NOMO-1 treated with DMSO at 0.1 percent for 48 hours (cell line): ENCODE results near the gene ZNF862.

Experiments
- DNase-seq: peaks from one replicate; lab custom pipeline; 2025; ENCODE audit not compliant: unreplicated experiment; lab: John Stamatoyannopoulos, UW

ZNF862 gene

GRCh38 chr7:149838224-149838991 lies at the start of gene ZNF862:
ZNF862 (plus strand) TSS chr7:149838375; CDS start chr7:149838612, 237 bp downstream.
- peak; percentile 86 for DNase-seq

DNA sequence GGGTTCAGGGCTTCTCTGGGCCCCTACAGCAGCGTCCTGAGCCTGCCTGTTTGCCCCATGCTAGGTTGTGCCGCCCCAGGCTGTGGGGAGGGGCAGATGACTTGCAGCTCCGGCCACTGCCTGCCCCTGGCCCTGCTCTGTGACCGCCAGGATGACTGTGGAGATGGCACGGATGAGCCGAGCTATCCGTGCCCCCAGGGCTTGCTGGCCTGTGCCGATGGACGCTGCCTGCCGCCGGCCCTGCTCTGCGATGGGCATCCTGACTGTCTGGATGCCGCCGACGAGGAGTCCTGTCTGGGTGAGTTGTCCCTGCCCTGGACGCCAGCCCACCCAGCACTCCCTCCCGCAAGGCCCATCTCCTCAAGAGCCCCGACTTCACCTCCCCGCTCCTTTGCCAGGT lies 49.1 kb upstream of the ZNF862 start:
- DNase-seq = no peak

DNA sequence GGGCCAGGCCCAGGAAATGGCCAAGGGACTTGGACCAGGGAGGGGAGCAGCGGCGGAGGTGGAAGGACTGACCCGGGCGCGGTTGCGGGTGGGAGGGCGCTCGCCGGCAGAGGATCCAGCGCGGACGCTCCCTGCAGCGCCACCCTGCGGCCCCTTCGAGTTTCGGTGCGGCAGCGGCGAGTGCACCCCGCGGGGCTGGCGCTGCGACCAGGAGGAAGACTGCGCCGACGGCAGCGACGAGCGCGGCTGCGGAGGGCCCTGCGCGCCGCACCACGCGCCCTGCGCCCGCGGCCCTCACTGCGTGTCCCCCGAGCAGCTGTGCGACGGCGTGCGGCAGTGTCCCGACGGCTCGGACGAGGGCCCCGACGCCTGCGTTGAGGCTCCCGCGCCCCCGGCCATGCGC lies 48.0 kb upstream of the ZNF862 start:
- DNase-seq = no peak

DNA sequence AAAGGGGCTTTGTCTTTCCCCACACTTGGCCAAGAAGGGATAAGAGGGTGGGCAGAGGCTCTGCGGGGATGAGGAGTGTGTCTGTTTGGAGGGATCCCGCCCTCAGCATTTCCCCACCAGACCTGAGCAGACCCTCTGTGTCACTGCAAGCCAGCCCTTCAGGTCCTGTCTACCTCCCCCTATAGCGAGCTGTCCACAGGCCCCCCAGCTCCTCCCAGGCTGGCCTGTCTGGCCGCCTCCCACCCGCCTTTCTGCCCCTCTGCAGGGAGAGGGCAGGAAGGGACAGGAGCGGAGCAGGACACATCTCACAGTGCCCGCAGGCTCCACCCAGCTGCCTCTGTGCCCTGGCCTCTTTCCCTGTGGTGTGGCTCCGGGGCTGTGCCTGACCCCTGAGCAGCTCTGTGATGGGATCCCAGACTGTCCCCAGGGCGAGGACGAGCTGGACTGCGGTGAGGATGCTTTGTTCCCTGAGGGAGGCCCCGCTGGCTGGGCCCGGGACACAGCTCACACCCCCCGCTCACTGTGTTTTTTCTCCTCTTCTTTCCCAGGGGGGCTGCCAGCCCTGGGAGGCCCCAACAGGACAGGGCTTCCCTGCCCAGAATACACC lies 47.3 kb upstream of the ZNF862 start:
- DNase-seq = no peak

- DNase-seq = no peak
Measured at GRCh38 chr7:149791411-149792219, 46.6 kb upstream of the ZNF862 start.

DNA sequence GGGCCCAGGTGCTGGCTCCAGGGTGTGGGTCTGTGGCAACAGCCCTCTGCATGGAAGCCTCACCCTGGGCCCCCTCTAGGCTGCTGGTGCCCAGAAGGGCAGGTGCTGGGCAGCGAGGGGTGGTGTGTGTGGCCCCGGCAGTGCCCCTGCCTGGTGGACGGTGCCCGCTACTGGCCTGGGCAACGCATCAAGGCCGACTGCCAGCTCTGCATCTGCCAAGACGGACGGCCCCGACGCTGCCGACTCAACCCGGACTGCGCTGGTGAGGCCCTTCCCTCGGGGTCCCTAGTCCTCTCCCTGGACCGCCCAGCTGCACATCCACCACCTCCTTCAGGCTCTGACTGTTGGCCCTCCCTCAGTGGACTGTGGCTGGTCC lies 46.0 kb upstream of the ZNF862 start:
- no peak for DNase-seq

DNA sequence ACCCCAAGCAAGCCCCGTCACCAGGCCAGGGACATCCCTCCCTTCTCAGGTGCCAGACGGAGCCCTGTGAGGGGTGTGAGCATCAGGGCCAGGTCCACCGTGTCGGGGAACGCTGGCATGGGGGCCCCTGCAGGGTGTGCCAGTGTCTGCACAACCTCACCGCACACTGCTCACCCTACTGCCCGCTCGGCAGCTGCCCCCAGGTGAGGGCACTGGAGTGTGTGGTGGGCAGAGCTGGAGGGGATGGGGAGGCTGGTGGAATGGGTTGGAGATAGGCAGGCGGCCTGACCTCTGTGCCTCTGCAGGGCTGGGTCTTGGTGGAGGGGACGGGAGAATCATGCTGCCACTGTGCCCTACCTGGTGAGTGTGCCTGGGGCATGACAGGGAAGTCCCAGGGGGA lies 44.9 kb upstream of the ZNF862 start:
- no peak for DNase-seq

DNA sequence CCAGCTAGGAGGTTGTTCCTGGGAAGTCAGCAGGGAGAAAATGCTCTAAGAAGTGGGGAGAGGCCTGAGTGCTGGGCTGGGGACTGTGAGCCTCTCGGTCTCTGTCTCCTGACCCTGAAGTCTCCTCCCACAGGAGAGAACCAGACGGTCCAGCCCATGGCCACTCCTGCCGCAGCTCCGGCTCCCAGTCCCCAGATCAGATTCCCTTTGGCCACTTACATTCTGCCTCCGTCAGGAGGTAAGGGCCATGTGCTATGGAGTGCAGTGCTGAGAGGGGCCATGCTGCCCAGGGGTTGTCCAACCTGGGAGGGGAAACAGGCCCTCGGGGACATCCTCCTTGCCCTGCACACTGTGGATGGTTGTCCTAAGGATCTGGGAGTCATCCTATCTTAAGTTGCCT lies 43.5 kb upstream of the ZNF862 start:
- no peak for DNase-seq

- DNase-seq = no peak
Measured at GRCh38 chr7:149795126-149795525, 43.0 kb upstream of the ZNF862 start.

DNA sequence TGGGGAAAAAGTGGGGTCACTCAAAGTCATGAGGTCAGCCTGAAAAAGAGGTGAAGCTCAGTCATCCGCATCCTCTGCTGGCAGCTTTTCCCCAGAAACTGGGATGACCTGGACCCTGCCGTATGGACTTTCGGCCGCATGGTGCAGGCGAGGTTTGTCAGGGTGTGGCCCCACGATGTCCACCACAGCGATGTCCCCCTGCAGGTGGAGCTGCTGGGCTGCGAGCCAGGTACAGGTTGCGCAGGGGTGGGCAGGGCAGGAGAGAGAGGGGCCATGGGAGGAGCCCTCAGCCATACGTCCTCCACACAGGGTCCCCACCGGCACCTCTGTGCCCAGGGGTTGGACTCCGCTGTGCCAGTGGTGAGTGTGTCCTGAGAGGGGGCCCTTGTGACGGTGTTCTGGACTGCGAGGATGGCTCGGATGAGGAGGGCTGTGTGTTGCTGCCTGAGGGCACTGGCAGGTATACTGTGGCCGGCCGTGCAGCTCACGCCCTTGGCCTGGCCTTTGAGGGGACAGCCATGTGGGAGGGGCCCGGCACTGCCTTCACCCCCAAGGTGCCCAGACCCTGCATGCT lies 41.8 kb upstream of the ZNF862 start:
- DNase-seq = no peak

DNA sequence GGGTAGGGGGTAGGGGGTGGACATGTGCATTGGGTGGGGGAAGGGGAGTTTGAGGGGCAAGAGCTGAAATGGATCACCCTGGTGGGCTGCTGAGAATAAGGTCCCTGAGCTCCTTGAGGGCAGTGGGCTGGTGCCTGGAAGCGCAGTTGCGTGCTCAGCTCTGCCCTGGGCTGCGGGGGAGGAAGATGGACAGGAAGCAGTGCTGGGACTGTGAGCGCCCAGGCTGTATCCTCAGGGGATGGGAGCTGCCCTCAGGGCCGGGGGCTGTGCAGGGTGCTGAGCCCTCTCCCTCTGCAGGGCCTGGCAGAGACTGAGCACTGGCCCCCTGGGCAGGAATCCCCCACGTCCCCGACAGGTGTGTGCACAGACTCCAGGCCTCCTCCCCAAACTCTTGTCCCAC lies 40.4 kb upstream of the ZNF862 start:
- no peak for DNase-seq

- DNase-seq = peak; percentile 26
Measured at GRCh38 chr7:149799397-149800168, 38.6 kb upstream of the ZNF862 start.

DNA sequence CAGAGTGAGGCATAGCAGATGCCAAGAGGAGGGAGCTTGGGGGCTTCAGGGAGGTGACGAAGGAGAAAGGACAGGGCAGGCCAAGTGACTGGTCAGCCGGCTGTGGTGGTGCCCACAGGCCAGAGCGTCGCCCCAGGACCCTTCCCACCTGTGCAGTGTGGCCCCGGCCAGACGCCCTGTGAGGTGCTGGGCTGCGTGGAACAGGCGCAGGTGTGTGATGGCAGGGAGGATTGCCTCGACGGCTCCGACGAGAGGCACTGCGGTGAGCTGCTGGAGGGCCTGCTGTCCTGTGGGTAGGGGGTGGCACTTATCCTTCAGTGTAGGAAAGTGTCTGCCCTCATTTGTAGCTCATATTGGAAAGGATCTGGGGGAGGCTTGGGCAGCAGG lies 38.0 kb upstream of the ZNF862 start:
- no peak for DNase-seq

GRCh38 chr7:149801002-149801566 lies 37.1 kb upstream of the ZNF862 start:
- DNase-seq = no peak

DNA sequence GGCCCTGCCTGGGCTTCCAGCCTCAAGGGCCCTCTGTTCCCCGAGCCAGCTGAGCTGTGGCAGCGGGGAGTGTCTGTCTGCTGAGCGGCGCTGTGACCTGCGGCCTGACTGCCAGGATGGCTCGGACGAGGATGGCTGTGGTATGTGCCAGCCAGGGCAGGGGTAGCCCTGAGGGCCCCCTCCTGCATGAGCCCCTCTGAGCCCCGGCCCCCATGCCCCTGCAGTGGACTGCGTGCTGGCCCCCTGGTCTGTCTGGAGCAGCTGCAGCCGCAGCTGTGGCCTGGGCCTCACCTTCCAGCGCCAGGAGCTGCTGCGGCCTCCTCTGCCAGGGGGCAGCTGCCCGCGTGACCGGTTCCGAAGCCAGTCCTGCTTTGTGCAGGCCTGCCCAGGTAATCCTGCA lies 36.4 kb upstream of the ZNF862 start:
- DNase-seq = no peak

- no peak for DNase-seq
Measured at GRCh38 chr7:149802966-149803365, 35.2 kb upstream of the ZNF862 start.

DNA sequence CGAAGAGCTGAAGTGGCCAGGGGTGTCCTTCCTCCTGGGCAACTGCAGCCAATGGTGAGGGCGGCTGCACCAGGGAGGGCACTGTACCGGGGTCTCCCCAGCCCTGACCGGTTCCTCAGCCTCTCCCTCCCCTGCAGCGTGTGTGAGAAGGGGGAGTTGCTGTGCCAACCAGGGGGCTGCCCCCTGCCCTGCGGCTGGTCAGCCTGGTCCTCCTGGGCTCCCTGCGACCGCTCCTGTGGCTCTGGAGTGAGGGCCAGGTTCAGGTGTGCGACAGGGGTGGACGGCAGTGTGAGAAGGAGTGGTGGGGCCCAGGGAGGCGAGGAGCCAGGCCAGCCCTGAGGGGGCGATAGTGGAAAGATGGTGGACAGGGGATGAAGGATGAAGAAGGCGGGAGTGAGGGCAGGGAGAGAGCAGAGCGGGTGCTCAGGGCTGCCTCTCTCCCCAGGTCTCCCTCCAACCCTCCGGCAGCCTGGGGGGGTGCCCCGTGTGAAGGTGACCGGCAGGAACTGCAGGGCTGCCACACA lies 34.6 kb upstream of the ZNF862 start:
- no peak for DNase-seq

GRCh38 chr7:149804106-149804505 lies 34.1 kb upstream of the ZNF862 start:
- DNase-seq = no peak

DNA sequence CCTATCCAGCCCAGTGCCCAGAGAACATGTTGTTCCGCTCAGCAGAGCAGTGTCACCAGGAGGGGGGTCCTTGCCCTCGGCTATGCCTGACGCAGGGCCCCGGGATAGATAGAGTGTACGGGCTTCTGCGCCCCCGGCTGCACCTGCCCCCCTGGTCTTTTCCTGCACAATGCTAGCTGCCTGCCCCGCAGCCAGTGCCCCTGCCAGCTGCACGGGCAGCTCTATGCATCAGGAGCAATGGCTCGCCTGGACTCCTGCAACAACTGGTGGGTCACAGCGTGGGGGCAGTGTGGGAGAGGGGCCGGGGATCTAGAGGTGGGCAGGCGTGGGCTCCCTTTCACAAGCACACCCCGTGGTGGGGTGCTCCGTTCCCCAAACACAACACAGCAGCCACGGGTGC lies 31.4 kb upstream of the ZNF862 start:
- no peak for DNase-seq

GRCh38 chr7:149808311-149808710 lies 29.9 kb upstream of the ZNF862 start:
- no peak for DNase-seq
